COLO829 (cell line): ENCODE results near the gene CCND1.

Source experiments
- DNase-seq: peaks from one replicate; pipeline ENCODE4 v3.0.0; 2012; ENCODE audit warnings: low spot score

CCND1 gene

GRCh38 chr11:69641681-69642548 is 959 bp downstream of the CCND1 start:
- DNase-seq, result no peak

- DNase-seq, result no peak
Observed at GRCh38 chr11:69642549-69642912, 1.6 kb downstream of the CCND1 start.

DNA sequence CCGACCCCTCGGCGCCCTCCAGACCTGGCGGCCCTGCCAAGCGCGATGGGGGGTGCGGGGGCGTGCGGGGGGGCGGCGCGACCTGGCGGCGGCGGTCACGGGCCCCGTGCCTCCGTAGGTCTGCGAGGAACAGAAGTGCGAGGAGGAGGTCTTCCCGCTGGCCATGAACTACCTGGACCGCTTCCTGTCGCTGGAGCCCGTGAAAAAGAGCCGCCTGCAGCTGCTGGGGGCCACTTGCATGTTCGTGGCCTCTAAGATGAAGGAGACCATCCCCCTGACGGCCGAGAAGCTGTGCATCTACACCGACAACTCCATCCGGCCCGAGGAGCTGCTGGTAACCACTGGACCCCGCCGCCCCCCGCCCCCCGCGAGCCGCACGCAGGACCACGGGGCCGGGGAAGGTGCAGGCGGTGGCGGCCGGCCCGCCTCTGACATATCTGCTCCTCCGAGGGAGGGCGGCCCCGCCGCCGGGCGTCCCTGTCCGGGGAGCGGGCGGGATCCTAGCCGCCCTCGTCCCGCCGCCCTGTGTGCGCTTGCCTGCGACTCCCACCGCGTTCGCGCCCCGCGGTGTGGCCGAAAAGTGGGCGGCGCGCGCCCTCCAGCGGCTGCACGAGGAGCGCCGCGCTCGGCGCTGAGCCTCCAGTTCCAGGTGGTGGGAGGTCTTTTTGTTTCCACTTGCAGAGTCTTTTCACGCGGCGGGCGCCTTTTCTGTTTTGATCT is 2.1 kb downstream of the CCND1 start:
- no peak for DNase-seq

DNA sequence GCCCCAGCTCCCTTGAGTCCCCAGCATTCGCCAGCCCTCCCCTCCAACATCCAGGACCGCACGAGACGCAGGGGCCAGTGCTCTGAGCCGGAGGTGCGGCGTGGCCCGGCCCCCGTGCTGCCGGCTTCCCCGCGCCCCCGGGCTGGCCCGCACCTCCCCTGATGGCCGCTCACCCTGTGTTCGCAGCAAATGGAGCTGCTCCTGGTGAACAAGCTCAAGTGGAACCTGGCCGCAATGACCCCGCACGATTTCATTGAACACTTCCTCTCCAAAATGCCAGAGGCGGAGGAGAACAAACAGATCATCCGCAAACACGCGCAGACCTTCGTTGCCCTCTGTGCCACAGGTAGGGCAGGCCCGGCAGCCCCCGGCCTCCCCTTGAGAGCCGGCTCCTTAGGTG is 2.7 kb downstream of the CCND1 start:
- no peak for DNase-seq

- no peak for DNase-seq
Observed at GRCh38 chr11:69644071-69644961, 3.4 kb downstream of the CCND1 start.

- DNase-seq, result no peak
Observed at GRCh38 chr11:69644962-69645675, 4.2 kb downstream of the CCND1 start.

DNA sequence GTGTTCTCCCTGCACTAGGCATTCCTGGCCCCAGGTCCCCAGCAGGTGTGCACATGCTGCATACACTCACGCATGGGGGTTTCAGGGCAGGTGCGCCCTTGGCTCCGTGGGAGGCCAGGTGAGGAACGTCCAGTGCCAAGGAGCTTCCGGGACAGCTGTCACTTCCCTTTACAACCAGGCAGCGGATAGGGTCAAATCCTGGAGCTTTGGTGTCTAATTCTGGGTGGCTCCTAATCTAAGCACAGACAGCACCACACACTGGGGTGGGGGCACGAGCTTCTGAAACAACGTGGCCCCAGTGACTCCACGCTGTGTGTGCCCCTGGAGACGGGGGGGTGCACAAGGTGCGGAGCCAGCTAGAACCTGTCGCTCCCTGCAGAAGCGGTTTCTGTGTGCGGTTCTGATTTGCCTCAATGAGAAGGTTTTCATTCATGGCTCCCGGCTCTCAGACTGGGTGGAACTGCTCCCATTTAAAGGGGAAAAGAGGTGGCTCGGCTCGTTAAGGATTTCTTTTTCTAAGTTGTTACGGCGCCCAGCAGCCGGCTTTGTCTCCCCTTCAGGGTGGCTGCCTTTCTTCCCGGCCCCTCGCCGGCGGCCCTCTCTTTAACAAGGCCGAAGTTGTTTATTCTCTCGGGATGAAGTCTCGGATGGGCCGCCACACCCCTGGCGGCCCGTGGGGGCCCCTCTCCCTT is 5.0 kb downstream of the CCND1 start:
- DNase-seq, result no peak

GRCh38 chr11:69646493-69647389 is 5.8 kb downstream of the CCND1 start:
- no peak for DNase-seq

GRCh38 chr11:69647390-69647748 is 6.4 kb downstream of the CCND1 start:
- no peak for DNase-seq

GRCh38 chr11:69647761-69648497 is 7.0 kb downstream of the CCND1 start:
- no peak for DNase-seq

DNA sequence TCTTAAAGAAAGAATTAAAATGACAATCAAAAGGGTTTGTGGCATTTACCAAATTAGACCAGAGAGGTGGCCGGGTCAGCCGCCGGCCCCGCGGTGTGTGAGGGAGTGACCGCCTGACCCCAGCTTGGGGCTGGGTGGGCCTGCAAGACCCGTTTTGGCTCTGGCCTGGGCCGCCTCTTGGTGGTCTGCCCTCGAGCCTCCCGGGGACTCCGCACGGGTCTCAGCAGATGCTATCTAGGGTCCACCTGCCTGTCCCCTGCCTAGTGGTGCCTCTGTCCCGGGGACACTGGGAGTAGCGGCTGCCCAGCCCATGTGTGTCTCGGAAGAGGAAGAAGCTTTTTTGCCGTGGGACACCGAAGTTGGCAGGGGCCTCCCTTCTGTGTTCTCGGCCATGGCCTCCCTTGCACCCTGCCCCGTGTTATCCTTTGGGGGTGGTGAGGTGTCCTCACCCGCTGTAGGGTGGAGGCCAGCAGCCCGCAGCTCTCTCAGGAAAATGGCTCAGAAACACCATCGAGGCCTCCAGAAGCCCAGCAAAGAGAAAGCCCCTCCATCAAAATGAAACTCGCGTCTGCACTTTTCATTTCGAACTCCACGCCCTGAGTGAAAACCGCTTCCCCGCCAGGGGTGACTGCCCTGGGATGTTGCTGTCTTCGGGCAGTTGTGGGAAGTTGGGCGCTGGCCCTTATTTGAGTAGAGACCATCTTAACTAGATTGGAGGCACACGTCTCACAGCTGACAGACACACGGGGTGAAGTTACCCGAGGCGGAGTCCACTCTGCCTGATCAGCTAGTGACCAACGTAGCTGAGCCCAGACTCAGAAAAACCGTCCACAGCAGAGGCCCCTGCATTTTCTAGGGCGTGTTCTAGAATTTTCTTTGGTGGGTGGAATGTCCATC is 8.0 kb downstream of the CCND1 start:
- no peak for DNase-seq

- DNase-seq, result no peak
Observed at GRCh38 chr11:69649576-69649900, 8.6 kb downstream of the CCND1 start.

DNA sequence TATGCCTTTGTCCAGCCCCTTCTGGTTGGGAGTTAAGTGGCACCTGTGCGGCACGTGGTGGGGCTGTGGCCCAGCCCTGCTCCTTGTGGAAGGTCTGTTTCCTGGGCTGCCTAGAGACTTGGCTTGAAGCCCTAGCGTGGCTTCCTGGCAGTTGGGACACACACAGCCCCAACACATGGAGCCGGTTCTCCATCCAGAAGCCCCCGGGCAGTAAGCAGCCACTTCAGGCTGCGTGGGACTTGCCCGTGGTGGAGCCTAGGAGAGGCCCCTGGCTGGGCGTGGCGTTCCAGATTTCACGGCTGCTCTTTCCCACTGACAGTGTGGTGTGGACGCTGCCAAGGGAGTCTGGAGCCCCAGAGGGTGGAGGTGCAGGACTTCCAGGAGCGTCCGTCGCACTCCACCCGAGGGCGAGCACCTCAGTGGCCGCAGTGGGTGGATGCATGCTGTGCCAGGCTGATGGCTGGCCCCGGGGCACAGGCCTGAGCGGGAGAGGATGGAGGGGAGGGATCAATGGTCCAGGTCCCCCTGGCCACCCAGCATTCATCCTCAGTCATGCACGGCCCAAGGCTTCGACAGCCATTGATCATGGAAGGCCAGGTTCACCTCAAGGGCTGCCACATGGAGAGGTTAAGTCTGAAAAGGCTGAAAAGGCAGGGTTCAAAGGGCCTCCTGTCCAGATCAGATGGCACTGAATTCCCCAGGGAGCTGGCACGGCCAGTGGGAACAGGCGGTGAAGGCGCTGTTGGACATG is 9.3 kb downstream of the CCND1 start:
- no peak for DNase-seq

DNA sequence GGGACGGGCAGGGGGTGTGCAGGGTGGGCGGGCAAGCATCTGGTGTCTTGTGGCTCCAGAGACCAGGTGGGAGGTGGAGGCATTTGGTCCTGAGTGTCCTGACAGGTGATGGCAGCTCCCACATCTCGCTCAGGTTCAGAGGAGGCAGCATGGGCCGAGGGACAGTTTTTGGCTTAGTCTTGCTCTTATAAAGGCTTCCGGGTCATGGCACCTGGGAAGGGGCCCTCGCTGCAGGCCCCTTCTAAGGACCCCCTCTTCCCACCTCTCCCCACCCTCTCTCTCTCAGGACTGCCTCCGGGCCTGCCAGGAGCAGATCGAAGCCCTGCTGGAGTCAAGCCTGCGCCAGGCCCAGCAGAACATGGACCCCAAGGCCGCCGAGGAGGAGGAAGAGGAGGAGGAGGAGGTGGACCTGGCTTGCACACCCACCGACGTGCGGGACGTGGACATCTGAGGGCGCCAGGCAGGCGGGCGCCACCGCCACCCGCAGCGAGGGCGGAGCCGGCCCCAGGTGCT is 9.9 kb downstream of the CCND1 start:
- DNase-seq, result no peak

- DNase-seq, result no peak
Observed at GRCh38 chr11:69651834-69652620, 11.1 kb downstream of the CCND1 start.

GRCh38 chr11:69652999-69653398 is 12.0 kb downstream of the CCND1 start:
- DNase-seq, result no peak

GRCh38 chr11:69653406-69653960 is 12.5 kb downstream of the CCND1 start:
- no peak for DNase-seq
